ENCODE measurements around the gene SLC39A8.

DNA sequence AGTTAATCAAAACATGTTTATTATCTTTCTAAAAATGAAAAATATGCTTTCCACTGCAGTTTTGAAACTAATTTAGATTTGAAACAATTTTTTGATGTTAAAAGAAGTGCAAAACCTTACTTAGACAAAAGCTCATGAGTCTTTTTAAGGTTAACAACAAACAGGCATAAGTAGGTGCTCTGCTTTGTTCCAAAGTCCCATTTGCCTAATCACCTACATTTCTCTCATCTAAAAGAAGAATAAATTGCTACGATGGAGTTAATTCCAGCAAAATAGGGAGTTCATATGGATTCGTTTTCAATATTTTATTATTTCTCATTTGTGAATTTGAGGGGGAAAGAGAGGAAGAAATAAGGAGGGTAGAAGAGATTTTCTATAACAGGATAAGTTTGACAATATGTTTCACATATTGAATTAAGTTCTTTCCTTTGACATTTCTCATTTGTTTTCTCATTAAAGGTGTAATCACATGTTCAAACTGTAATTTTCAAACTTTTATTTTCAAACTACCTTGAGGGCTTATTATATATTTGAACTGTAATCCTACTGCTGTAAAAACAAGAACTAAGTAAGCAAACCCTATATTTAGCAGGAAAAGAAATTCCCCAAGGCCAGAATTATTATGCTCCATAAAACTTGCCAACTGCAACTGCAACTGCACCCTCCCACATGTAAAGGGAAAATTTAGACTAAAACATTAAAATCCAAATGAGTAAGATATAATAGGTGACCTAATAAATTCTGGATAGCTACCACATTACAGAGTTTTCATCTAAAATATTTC, 9.6 kb upstream of the SLC39A8 start:
- TF ChIP-seq, protein P1, sequence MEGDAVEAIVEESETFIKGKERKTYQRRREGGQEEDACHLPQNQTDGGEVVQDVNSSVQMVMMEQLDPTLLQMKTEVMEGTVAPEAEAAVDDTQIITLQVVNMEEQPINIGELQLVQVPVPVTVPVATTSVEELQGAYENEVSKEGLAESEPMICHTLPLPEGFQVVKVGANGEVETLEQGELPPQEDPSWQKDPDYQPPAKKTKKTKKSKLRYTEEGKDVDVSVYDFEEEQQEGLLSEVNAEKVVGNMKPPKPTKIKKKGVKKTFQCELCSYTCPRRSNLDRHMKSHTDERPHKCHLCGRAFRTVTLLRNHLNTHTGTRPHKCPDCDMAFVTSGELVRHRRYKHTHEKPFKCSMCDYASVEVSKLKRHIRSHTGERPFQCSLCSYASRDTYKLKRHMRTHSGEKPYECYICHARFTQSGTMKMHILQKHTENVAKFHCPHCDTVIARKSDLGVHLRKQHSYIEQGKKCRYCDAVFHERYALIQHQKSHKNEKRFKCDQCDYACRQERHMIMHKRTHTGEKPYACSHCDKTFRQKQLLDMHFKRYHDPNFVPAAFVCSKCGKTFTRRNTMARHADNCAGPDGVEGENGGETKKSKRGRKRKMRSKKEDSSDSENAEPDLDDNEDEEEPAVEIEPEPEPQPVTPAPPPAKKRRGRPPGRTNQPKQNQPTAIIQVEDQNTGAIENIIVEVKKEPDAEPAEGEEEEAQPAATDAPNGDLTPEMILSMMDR (IDR thresholded peaks at IDR 0.05; ENCODE audit: insufficient read depth, low read length), result no peak
- TF ChIP-seq, protein P2, sequence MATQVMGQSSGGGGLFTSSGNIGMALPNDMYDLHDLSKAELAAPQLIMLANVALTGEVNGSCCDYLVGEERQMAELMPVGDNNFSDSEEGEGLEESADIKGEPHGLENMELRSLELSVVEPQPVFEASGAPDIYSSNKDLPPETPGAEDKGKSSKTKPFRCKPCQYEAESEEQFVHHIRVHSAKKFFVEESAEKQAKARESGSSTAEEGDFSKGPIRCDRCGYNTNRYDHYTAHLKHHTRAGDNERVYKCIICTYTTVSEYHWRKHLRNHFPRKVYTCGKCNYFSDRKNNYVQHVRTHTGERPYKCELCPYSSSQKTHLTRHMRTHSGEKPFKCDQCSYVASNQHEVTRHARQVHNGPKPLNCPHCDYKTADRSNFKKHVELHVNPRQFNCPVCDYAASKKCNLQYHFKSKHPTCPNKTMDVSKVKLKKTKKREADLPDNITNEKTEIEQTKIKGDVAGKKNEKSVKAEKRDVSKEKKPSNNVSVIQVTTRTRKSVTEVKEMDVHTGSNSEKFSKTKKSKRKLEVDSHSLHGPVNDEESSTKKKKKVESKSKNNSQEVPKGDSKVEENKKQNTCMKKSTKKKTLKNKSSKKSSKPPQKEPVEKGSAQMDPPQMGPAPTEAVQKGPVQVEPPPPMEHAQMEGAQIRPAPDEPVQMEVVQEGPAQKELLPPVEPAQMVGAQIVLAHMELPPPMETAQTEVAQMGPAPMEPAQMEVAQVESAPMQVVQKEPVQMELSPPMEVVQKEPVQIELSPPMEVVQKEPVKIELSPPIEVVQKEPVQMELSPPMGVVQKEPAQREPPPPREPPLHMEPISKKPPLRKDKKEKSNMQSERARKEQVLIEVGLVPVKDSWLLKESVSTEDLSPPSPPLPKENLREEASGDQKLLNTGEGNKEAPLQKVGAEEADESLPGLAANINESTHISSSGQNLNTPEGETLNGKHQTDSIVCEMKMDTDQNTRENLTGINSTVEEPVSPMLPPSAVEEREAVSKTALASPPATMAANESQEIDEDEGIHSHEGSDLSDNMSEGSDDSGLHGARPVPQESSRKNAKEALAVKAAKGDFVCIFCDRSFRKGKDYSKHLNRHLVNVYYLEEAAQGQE (IDR thresholded peaks at IDR 0.05; ENCODE audit: insufficient replicate concordance, low read depth), result no peak

Data from HL-60 (cell line).